ENCODE results near the gene NKX2-4.

The NKX2-4 gene

DNA sequence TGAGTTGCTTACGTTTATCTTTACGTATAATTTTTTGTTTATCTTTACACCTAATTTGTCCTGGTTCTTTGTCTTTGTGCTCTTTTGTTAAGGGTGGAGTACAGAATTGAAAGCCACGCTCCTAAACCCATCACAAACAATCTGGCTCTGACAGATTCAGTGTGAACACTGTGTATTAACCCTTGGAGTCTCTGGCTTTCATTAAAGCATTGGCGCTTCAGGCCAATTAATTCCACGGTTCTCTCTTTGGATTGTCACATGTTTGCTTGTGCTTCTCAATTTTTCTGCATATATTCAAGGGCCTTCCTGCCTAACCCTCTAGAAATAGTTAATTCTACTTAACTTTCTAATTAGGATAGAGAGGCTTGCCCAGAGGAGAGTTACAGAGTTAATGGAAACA is 38.6 kb downstream of the NKX2-4 start:
- no peak for DNase-seq (ENCODE audit: low read depth)

DNA sequence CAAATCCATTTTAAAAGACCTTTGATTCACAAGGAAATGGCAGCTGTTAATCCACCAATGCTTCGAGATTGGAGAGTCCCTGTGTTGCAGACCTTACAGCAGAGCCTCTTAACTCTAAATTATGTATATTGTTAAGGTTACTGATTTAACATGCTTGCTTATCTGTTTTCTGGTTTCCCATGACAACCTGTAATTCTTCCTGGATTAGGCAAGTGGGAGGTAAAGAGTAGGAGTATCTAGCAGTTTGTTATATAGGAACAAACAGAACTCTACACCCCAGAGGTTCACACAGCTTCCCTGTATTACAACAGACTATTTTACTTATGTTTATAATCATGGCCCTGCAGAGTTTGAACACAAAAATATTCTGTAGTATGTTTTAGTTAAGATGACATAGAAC is 39.5 kb downstream of the NKX2-4 start:
- DNase-seq (ENCODE audit: low read depth) = no peak

DNA sequence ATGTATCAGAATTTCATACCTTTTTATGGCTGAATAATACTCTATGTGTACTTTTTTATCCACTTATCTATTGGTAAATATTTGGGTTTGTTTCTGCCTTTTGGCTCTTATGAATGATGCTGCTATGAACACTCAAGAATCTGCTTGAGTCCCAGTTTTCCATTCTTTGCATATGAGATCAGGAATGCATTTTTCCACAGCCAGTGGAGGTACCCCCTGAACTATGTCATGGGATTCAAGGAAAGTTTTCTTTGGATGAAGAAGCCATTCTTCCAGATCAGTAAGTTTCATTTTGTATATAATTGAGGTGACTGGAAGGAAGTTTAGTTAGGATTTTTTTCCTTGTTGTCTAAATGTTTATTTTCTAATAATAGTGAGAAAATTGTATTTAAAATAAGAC is 40.9 kb downstream of the NKX2-4 start:
- no peak for DNase-seq (ENCODE audit: low read depth)

DNA sequence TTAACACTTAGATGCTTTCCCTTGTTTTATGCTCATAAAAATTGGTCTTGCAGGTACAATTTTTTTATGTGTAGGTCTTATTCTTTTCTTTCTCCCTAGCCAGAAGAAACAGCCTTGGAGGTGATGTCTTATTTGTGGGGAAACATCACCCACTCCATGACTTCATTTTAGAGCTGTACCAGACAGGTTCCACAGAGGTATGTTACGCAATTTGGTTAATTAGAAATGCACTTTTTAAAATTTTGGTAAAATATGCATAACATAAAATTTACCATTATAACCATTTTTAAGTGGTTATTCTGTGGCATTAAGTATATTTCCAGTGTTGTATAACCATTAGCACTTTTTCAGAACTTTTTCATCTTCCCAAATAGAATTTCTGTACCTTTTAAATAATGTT is 41.3 kb downstream of the NKX2-4 start:
- DNase-seq (ENCODE audit: low read depth) = no peak

DNA sequence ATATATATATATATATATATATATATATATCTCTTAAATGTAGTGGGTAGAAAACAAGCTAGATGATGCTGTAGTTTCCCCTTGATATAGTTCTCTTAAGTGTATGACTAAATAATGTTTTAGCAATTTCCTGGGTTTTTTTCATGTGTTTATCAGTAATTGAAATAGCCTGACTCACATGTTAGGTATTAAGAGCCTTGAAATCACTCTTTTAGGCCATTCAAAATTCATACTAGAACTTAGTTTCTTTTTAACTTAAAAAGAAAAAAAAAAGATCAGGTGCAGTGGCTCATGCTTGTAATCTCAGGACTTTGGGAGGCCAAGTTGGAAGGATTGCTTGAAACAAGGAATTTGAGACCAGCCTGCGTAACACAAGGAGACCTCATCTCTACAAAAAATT is 44.1 kb downstream of the NKX2-4 start:
- no peak for DNase-seq (ENCODE audit: low read depth)

DNA sequence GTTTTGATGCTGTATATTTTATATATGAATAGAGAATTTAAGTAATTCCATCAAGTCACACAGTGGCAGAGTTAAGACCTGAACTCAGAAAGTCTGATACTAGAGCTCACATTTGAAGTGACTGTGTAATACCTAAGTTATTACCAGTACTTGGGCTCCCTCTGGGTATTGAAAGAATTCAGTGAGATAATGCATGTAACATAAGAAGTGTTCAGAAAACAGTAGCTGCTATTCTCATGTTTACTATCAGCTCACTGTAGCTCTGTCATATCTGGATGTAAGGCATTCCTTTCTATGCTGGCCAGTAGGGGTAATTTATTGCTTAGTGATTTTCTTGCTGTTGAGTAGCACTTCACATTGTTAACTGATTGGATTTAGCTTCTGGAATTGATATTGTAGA is 44.6 kb downstream of the NKX2-4 start:
- DNase-seq (ENCODE audit: low read depth) = no peak

Measured in activated T-cell treated with anti-CD3 and anti-CD28 coated beads for 24 hours (primary cell).